ENCODE data around the gene FBXO34. TPM values are rescaled to one million over a fixed set of nuclear protein-coding genes. Genes with fewer than 3 reads are reported as not detected.

The FBXO34 gene
- total RNA-seq, 4 donors from 2014 or later = 33.3 to 43.1 (median 34.5) TPM

DNA sequence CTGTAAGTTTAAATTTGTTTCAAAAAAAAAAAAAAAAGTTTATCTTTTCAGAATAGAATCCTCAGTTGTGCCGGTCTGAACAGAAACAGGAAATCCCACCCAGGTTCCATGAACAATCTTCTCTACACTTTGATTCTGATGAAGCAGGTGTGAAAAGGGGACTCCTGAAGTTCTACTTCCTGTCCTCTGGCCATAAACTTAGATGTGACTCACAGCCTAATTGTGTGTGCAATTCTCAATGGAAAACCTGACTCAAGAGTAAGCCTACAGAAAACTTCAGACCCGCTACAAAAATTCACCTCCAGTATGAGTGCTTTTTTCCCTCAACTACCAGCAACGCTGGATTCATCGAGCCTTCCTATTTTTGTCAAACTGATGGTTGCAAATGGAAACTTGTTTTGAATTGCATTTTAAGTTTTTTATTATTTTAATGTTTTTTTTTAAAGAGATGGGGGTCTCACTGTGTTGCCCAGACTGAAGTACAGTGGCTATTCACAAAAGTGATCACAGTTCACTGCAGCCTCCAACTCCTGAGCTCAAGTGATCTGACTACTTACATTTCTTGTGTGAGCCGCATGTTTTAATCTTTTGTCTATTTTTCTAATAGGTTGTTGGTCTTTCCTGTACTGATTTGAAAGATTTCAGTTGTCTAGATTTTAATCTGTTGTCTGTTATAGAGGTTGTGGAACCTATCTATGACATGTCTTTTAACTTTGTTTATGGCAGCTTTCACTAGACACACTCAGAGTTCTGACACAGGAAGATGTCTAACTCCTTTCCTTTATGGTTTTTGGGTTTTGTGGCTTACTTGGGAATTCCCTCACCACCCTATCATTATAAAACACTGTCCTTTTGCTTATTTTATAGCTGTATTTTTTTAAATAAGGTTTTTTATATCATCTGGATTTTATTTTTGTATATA, 102.8 kb downstream of the FBXO34 start:
- Histone ChIP-seq H3K4me1 (no peaks in the 10 kb centered on the region), H3K9me3 (no peaks in the 10 kb centered on the region), H3K36me3 (peaks cover 4 to 96% (median 6%) of the 10 kb centered on the region in 3 donors), H3K27me3 (no peaks in the 10 kb centered on the region), H3K4me3 (no peak overlapping the region), H3K27ac (no peak overlapping the region)
- TF ChIP-seq, protein P1, sequence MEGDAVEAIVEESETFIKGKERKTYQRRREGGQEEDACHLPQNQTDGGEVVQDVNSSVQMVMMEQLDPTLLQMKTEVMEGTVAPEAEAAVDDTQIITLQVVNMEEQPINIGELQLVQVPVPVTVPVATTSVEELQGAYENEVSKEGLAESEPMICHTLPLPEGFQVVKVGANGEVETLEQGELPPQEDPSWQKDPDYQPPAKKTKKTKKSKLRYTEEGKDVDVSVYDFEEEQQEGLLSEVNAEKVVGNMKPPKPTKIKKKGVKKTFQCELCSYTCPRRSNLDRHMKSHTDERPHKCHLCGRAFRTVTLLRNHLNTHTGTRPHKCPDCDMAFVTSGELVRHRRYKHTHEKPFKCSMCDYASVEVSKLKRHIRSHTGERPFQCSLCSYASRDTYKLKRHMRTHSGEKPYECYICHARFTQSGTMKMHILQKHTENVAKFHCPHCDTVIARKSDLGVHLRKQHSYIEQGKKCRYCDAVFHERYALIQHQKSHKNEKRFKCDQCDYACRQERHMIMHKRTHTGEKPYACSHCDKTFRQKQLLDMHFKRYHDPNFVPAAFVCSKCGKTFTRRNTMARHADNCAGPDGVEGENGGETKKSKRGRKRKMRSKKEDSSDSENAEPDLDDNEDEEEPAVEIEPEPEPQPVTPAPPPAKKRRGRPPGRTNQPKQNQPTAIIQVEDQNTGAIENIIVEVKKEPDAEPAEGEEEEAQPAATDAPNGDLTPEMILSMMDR (IDR thresholded peaks at IDR 0.05) = no peak
- TF ChIP-seq POLR2A (IDR thresholded peaks at IDR 0.05) = no peak
- intact Hi-C loops (cut with DNase I) = no loop called here
- 65 to 91% methylated on average over 5 of the region's 5 CpGs for WGBS, 2 donors
- no peak for DNase-seq

- H3K36me3 ChIP-seq = peaks cover 4 to 96% (median 6%) of the 10 kb centered on the region in 3 donors
- DNase-seq = no peak
- TF ChIP-seq, protein P1 (IDR thresholded peaks at IDR 0.05) = no peak
- no peak for TF ChIP-seq POLR2A (IDR thresholded peaks at IDR 0.05)
- no peak overlapping the region for H3K4me3 ChIP-seq
- H3K9me3 ChIP-seq = no peaks in the 10 kb centered on the region
- intact Hi-C loops (cut with DNase I) = no loop called here
- 85 to 87% methylated on average over 4 of the region's 4 CpGs for WGBS, 2 donors
- no peaks in the 10 kb centered on the region for H3K27me3 ChIP-seq
- H3K27ac ChIP-seq = no peak overlapping the region
- H3K4me1 ChIP-seq = no peaks in the 10 kb centered on the region
Measured at GRCh38 chr14:55374771-55375170, 103.5 kb downstream of the FBXO34 start.

- intact Hi-C loops (cut with DNase I) = no loop called here
- Histone ChIP-seq H3K9me3 (no peaks in the 10 kb centered on the region), H3K36me3 (peaks cover 4 to 100% (median 6%) of the 10 kb centered on the region in 3 donors), H3K4me1 (no peaks in the 10 kb centered on the region), H3K4me3 (no peak overlapping the region), H3K27ac (no peak overlapping the region), H3K27me3 (no peaks in the 10 kb centered on the region)
- 91 to 96% methylated on average over 5 of the region's 5 CpGs for WGBS, 2 donors
- DNase-seq = no peak
- TF ChIP-seq, protein P1 (IDR thresholded peaks at IDR 0.05) = no peak
- no peak for TF ChIP-seq POLR2A (IDR thresholded peaks at IDR 0.05)
Measured at GRCh38 chr14:55377236-55377635, 106.0 kb downstream of the FBXO34 start.

DNA sequence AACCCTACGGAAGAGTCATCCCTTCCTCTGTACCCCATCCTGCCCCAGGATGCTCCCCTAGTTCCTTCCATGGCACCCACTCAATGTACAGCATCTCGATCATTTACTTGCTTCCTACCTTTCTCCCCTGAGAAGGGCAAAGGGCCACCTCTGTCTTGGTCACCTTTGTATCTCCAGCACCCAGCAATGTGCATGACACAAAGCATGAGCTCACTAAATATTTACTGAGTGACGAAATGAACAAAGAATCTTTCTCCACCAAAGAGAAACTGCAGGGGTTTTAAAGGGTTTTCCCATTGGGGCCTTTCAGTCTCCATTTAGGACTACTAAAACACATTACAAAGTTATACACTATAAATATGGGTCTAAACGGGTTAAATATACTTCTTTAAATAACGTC, 109.8 kb downstream of the FBXO34 start:
- no peak overlapping the region for H3K4me3 ChIP-seq
- H3K27ac ChIP-seq = no peak overlapping the region
- no peaks in the 10 kb centered on the region for H3K4me1 ChIP-seq
- no peaks in the 10 kb centered on the region for H3K9me3 ChIP-seq
- intact Hi-C loops (cut with DNase I) = no loop called here
- no peaks in the 10 kb centered on the region for H3K27me3 ChIP-seq
- 72 to 85% methylated on average over 5 of the region's 5 CpGs for WGBS, 2 donors
- TF ChIP-seq POLR2A (IDR thresholded peaks at IDR 0.05) = no peak
- TF ChIP-seq, protein P1 (IDR thresholded peaks at IDR 0.05) = no peak
- DNase-seq = no peak
- H3K36me3 ChIP-seq = peaks cover 3 to 98% (median 4%) of the 10 kb centered on the region in 3 donors

DNA sequence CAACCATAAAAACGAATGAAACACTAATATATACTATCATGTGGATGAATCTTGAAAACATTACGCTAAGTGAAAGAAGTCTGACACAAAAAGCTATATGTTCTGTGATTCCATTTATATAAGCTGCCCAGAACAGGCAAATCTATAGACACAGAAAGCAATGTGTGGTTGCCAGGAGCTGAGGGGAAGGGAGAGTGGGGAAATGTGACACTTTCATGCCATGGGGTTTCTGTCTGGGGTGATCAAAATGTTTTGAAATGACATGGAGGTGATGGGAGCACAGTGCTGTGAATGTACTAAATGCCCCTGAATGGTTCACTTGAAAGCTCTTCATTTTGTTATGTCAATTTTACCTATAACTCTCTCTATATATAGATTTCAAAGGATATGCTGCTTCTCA, 110.3 kb downstream of the FBXO34 start:
- DNase-seq = no peak
- Histone ChIP-seq H3K4me3 (no peak overlapping the region), H3K27ac (no peak overlapping the region), H3K4me1 (no peaks in the 10 kb centered on the region), H3K27me3 (no peaks in the 10 kb centered on the region), H3K9me3 (no peaks in the 10 kb centered on the region), H3K36me3 (peaks cover 3 to 98% (median 4%) of the 10 kb centered on the region in 3 donors)
- no peak for TF ChIP-seq POLR2A (IDR thresholded peaks at IDR 0.05)
- TF ChIP-seq, protein P1 (IDR thresholded peaks at IDR 0.05) = no peak
- WGBS, 2 donors = 92 to 98% methylated on average over 2 of the region's 2 CpGs
- intact Hi-C loops (cut with DNase I) = no loop called here

Measured in esophagus squamous epithelium (tissue), 5 donors.